Panc1 (cell line): ENCODE results near the gene ZNF57.

ENCODE experiments used
- POLR2AphosphoS5 ChIP-seq: IDR thresholded peaks from 2 replicates; pipeline ENCODE4 v1.6.1; 2012; ENCODE audit warnings: mild to moderate bottlenecking, low read depth, low read length, moderate library complexity
- SIN3A ChIP-seq: IDR thresholded peaks from 2 replicates; pipeline ENCODE4 v1.6.1; 2012; ENCODE audit warnings: low read depth, mild to moderate bottlenecking, low read length, moderate library complexity, borderline replicate concordance; ENCODE audit not compliant: insufficient read depth
- TCF7L2 ChIP-seq: IDR thresholded peaks from 2 replicates; pipeline ENCODE4 v1.6.1; 2011; ENCODE audit warnings: mild to moderate bottlenecking, low read depth, low read length, inconsistent platforms
- TF ChIP-seq, protein P1 (sequence below), 2 experiments: IDR thresholded peaks; 2 replicates each; pipeline ENCODE4 v1.6.1; 2011 to 2012; ENCODE audit warnings: low read depth in 2 of 2, control low read depth in 1 of 2, low read length in 1 of 2, mild to moderate bottlenecking in 1 of 2, moderate library complexity in 1 of 2; ENCODE audit not compliant: insufficient read depth in 1 of 2
- TF ChIP-seq, protein P2 (sequence below): fragments of 450-650 bp; IDR thresholded peaks from 2 replicates; pipeline ENCODE4 v1.5.1; 2017; ENCODE audit warnings: mild to moderate bottlenecking

DNA sequence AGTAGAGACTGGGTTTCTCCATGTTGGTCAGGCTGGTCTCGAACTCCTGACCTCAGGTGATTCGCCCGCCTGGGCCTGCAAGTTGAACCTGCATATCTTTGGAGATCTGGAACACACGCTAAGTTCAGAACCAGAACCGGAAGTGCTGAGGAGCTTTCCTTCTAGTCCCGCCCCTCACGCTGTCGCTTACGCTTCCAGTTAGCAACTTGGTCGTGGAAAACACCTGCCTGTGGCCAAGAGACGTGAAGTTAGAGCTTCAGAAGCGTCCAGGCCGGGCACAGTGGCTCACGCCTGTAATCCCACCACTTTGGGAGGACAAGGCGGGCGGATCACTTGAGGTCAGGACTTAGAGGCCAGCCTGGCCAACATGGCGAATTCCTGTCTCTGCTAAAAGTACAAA is 15.0 kb upstream of the ZNF57 start:
- no peak for TF ChIP-seq POLR2AphosphoS5
- TF ChIP-seq, protein P1, sequence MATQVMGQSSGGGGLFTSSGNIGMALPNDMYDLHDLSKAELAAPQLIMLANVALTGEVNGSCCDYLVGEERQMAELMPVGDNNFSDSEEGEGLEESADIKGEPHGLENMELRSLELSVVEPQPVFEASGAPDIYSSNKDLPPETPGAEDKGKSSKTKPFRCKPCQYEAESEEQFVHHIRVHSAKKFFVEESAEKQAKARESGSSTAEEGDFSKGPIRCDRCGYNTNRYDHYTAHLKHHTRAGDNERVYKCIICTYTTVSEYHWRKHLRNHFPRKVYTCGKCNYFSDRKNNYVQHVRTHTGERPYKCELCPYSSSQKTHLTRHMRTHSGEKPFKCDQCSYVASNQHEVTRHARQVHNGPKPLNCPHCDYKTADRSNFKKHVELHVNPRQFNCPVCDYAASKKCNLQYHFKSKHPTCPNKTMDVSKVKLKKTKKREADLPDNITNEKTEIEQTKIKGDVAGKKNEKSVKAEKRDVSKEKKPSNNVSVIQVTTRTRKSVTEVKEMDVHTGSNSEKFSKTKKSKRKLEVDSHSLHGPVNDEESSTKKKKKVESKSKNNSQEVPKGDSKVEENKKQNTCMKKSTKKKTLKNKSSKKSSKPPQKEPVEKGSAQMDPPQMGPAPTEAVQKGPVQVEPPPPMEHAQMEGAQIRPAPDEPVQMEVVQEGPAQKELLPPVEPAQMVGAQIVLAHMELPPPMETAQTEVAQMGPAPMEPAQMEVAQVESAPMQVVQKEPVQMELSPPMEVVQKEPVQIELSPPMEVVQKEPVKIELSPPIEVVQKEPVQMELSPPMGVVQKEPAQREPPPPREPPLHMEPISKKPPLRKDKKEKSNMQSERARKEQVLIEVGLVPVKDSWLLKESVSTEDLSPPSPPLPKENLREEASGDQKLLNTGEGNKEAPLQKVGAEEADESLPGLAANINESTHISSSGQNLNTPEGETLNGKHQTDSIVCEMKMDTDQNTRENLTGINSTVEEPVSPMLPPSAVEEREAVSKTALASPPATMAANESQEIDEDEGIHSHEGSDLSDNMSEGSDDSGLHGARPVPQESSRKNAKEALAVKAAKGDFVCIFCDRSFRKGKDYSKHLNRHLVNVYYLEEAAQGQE (IDR thresholded peaks at IDR 0.05; ENCODE audit: insufficient read depth in 1 of 2, low read depth in 2 of 2, low read length in 1 of 2) = no peak
- TF ChIP-seq, protein P2, sequence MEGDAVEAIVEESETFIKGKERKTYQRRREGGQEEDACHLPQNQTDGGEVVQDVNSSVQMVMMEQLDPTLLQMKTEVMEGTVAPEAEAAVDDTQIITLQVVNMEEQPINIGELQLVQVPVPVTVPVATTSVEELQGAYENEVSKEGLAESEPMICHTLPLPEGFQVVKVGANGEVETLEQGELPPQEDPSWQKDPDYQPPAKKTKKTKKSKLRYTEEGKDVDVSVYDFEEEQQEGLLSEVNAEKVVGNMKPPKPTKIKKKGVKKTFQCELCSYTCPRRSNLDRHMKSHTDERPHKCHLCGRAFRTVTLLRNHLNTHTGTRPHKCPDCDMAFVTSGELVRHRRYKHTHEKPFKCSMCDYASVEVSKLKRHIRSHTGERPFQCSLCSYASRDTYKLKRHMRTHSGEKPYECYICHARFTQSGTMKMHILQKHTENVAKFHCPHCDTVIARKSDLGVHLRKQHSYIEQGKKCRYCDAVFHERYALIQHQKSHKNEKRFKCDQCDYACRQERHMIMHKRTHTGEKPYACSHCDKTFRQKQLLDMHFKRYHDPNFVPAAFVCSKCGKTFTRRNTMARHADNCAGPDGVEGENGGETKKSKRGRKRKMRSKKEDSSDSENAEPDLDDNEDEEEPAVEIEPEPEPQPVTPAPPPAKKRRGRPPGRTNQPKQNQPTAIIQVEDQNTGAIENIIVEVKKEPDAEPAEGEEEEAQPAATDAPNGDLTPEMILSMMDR = no peak
- no peak for TF ChIP-seq TCF7L2
- TF ChIP-seq SIN3A = no peak
